ENCODE results near the gene H1-8.

H1-8 gene

GRCh38 chr3:129556358-129556695, 13.4 kb downstream of the H1-8 start:
- no peak for TF ChIP-seq CTCF (IDR thresholded peaks at IDR 0.05)

DNA sequence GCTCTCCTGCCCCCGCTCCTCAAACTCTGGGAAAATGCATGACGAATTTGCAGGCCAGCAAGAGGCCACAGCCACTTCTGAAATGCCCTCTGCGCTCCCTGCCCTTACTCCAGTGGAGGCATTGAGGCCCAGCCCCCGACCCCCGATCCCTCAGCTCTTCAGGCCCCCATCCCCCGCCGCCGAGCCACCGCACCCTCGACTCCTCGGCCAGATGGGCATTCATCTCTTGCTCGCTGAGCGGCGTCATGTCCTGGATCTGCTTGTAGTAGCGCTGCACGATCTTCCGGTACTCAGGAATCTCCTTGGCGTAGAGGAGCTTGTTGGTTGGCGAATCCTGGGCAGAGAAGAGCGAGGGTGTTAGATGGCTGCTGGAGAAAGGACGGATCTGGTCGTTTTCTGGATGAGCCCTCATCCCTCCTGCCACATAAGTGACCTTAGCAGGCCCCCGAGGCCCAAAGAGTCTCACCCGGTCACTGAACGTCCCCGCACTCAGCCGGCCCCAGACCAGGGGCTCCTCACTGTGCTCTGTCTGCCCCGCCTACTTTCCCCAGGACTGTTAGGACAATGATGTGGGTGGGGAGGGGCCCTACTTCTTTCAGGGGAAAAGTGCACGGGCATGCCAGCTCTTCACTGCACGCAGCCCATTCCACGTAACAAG, 14.0 kb downstream of the H1-8 start:
- no peak for TF ChIP-seq CTCF (IDR thresholded peaks at IDR 0.05)

GRCh38 chr3:129557548-129557894, 14.5 kb downstream of the H1-8 start:
- no peak for TF ChIP-seq CTCF (IDR thresholded peaks at IDR 0.05)

DNA sequence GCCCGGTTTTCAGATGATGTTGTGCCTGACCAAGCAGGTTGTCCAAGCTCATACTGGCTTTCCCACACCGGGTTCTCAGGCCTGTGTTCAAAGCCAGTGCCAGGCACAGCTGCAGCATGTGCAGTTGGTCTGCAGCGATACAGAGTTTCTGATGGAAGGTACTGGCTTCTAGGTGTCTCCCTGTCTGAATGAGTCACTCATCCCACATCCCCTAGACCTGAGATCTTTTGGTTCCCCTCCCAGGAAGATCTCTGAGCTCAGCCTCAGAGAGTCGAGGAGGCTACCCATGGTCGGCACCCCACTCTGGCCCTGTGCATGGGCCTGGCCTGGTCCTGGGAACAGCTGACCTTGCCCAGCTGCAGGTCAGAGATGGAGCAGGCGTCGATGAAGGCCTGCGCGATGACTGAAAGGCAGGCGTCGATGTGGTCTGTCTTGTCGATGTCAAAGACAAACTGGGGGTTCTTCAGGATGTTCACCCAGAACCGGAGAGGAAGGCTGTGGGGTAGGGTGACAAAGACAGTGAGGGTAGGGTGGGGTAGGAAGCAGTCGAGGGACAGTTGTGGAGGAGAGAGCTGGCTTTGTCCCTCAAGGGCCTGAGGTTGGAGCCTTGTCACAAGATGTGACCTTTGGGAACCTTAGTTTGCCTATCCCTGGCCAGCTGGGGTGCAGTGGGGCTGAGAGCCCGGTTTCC, 15.3 kb downstream of the H1-8 start:
- no peak for TF ChIP-seq CTCF (IDR thresholded peaks at IDR 0.05)

DNA sequence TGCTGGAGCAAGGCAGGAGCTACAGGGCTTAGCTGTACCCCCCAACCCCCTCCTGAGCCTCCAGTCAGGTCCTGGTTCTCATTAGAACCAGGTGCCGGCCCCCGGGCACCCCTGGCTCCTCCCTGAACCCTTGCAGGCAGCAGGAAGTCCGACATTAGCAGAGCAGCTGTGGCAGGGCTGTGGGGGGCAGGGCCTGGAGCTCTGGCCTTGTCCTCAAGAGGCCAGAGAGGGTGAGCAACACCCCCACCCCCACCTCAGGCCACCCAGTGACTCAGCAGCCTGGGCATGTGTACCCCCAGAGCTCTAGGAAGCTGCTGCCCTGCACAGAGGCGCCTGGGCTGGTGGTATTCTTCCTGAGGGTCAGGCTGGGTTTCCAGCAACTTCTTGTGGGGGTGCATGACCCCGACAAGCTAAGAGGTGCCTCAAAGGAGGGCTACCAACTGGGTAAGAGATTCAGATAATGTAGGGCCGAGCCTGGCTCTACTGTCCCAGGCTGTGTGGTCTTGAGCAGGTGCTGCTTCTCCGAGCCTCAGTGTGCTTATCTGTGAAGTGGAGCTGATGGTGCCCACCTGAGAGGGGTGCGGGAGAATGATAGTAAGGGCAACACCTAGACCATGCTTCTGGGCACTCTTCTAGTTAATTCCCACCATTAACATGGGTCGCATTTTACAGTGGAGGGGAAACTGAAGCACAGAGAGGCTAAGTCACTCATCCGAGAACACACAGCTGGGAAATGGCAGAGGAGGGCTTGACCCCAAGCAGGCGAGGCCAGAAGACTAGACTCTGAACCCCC, 16.0 kb downstream of the H1-8 start:
- no peak for TF ChIP-seq CTCF (IDR thresholded peaks at IDR 0.05)

GRCh38 chr3:129559565-129560079, 16.6 kb downstream of the H1-8 start:
- TF ChIP-seq CTCF (IDR thresholded peaks at IDR 0.05): no peak

DNA sequence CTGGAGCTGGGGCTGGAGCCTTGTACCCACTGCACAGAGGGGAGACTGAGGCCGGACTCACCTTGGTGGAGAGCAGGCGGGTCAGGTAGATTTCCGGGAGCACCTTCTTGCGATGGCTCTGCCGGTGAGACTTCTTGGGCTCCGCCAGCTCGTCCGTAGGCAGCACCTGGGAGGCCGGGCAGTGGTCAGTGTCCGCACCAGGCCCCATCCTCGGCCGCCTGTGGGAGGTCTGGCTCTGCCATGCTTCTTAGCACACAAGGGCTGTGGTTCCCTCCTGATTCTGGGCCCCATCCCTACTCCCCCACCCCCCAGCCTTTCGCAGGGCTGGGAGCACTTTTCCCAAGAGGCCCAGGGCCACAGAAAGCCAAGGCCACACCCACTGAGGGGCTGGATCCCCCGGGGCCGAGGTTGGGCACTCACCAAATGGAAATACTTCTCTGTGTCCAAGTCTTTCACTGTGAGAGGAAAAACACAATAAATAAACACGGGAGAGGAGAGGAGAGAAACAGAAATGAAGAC, 17.4 kb downstream of the H1-8 start:
- TF ChIP-seq CTCF (IDR thresholded peaks at IDR 0.05): no peak
